Smooth muscle cell of the brain vasculature (primary cell): ENCODE results near the gene AP1S3.
"Not testable (repeated sequence)": the region's sequence is repeated elsewhere in the genome, so short reads cannot be mapped to it uniquely, and the experiment has no call there.

Source experiments
- DNase-seq: peaks from one replicate; pipeline ENCODE4 v3.0.0-alpha.2; 2012; ENCODE audit warnings: low read depth, low spot score

Gene AP1S3

DNA sequence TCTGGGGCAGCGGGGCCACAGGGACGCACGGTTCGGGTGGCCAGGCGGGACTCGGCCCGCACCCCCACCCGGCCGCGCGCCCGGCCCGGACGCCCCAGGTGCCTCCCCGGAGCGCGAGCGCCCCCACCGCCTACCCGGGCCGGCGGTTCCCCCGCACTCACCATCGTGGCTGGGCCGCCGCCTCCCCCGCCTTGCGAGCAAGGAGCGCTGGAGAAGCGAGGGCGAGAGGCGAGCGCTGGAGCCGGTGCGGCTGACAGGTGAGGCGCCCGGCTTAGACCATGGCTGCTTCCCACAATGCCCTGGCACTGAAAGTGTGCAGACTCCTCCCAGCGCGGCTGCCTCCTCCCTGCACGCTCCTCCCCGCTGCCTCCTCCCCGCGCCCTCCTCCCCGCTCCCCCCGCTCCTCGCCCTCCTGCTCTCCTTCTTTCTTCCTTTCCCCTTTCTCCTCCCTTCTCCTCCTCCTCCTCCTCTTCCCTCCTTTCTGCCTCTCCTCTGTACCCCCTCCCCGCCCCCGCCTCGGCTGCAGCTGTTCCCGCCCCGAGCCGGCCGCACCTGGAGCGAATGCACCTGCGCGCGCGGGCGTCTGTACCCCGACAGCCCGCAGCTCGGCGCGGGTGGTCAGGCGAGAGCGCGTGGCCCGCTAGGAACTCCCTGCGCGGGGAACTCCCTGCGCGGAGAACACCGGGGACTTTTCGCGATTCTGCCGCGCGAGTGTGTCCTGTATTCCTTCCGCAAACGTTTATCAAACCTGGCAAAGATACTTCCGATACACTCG lies at the start of gene AP1S3:
AP1S3 (minus strand) TSS at position 296 of the 775 bp plus-strand sequence; CDS start at position 164, 132 bp downstream.
- DNase-seq, result no peak

DNA sequence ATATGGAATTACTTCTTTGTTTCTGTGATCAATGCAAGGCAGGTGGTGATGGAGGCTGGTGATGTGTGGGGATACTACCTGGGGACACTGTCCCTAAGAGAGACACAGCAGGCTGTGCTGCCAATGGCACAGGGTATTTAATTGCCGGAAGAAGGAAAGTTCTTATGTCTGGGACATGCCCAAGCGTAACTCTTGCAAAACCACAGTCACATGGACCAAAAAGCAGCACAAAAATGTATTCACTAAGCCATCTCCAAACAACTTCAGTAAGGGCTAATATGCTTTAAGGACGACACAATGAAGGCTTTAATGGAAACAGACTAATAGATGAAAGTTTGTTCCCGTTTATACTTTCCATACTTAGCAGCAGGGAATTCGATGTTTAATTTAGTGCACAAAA lies 49.7 kb upstream of the AP1S3 start:
- DNase-seq, result no peak

DNA sequence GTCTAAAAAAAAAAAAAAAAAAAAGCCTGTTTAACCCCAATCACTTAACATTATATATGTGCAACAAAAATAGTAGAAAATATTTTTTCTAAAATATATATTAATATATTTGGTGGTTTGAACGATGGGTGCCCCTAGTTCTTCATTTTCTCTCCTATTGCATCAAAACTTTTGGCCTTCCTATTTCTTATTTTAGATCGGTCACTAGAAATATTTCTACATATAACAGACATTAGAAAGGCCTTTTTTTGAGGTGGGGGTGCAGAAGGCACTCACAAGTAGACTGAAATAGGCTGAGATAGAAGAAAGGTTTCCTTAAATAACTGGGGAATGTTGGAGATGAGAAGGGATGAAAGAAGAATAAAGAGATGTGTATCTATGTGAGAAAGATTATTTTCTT lies 49.3 kb upstream of the AP1S3 start:
- no peak for DNase-seq

DNA sequence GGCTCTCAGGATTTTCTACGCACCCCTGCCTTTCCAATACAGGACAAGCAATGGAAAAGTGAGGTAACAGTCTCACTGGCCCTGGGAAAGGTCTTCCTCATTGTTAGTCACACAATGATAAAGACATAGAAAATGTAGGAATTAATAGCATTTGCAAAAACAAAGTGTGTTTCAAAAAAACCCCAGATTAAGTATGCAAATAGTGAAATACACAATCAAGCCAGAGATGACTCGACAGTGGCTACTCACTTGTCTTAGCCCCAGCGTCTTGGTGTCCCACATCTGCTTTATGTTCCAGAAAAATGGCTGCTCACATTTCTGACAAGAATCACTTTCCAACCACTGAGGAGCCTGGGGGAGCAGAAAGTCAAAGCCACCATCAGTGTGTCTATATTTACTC lies 47.0 kb upstream of the AP1S3 start:
- no peak for DNase-seq

DNA sequence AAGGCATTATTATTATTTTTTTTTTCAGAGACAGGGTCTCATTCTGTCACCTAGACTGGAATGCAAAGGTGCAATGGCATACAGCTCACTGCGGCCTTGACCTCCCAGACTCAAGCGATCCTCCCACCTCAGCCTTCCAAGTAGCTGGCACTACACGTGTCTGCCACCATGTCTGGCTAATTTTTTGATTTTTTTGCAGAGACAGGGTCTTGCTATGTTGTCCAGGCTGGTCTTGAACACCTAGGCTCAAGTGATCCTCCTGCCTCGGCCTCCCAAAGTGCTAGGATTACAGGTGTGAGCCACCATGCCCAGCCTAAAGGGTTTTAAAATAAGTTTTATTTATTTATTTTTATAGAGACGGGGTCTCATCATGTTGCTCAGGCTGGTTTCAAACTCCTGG lies 45.3 kb upstream of the AP1S3 start:
- no peak for DNase-seq

DNA sequence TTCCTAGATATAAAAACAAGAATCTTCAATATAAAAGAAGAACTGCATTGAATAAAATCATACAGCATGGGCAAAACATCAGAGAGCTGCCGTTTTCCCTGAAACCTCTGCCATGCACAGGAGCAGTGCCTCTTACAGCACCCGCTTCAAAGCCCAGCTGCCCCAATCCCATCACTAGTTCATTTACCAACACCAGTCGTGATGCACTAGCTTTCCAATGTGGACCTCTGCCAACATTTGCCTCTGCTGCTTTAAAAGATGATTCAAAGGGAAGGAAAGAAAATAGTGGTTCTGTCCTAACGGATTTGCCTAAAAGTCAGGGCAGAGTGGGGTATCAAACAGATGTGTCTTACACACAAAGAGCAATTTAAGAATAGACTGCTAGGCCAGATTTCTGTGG lies 43.4 kb upstream of the AP1S3 start:
- no peak for DNase-seq

DNA sequence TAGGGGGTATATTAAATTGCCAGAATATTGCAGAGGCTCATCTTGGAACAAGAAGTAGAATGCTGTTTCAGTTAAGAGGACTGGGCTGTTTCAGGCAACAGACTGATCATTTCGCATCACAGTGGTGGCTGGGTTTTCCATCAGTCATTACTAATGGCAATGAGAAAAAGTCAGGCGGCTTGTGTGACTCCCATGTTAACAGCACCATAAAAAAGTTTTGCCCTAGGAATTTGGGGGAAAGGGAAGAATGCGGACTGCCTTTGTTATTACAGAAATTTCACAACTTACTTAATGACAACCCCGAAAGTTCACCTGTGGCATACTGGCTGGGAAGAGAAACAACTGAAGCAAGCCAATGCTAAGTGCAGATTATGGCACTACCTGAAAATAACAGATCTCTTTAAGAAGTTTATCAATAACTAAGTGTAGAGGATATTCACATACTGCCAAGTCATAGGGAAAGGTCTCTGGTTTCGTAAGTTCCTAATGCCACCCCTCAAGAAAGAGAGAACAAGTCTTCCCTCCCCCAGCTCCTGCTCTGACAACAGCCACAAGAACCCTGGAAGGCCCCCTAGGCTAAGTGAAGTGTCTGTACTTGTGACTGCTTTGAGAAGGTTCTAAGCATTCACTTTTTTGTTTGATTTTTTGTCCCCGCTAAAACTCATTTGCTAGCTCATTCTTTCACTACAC lies 40.5 kb upstream of the AP1S3 start:
- DNase-seq, result no peak

DNA sequence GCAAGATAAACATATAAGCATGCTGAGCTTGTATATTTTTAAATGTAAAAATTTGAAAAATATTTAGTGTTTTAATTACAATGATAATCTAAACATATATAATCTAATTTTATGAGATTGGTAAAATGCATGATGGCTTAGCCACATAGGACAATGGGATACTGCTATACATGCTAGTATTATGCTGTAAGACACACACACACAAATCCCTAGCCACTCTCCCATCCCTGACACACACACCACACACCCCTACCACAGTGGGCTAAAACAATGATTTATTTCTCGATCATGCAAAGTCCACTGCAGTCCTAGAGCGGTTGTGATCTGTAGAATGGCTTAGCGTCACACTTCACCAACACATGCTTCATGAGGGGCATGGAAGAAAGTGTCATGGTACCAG lies 36.3 kb upstream of the AP1S3 start:
- DNase-seq, result no peak

DNA sequence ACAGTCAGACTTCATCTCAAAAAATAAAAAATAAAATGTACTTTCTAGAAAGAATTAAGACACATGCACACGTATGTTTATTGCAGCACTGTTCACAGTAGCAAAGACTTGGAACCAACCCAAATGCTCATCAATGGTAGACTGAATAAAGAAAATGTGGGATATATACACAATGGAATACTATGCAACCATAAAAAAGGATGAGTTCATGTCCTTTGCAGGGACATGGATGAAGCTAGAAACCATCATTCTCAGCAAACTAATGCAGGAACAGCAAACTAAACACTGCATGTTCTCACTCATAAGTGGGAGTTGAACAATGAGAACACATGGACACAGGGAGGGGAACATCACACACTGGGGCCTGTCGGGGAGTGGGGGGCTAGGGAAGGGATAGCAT lies 35.4 kb upstream of the AP1S3 start:
- DNase-seq, result not testable (repeated sequence)

DNA sequence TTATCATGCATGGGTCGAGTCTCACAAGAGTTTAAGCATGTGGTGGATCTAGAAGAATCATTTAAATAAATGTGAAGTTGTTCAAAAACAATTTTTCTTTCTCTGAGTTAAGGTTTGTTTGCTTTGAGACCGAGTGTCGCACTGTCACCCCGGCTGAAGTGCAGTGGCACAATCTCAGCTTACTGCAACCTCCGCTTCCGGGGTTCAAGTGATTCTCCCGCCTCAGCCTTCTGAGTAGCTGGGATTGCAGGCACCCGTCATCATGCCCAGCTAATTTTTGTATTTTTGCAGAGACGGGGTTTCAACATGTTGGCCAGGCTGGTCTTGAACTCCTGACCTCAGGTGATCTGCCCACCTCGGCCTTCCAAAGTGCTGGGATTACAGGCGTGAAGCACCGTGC lies 34.3 kb upstream of the AP1S3 start:
- DNase-seq, result not testable (repeated sequence)

DNA sequence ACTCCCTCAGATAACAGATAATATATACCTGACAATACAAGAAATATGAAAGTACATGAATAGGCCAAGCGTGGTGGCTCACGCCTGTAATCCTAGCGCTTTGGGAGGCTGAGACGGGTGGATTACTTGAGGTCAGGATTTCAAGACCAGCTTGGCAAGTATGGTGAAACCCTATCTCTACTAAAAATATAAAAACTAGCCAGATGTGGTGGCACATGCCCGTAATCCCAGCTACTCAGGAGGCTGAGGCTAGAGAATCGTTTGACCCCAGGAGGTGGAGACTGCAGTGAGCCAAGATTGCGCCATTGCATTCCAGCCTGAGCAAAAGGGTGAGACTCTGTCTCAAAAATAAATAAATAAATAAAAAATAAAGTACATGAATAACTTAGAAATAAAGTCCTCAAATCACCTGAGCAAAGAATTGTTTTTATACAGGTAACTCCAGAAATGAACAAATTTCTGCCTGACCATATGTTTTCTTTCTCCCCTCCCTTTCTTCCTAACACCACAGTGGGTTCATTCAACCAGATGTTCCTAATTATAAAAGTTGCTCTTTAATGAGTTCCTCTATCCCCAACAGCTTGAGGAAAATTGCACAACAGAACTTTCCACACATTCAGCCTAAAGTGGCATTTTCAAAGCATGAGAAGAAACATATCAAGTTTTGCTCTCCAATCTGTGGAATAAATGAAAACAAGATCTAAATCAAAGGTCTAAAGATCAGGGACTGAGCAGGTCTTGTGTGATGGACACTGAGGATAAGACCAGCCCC lies 33.6 kb upstream of the AP1S3 start:
- DNase-seq, result no peak

DNA sequence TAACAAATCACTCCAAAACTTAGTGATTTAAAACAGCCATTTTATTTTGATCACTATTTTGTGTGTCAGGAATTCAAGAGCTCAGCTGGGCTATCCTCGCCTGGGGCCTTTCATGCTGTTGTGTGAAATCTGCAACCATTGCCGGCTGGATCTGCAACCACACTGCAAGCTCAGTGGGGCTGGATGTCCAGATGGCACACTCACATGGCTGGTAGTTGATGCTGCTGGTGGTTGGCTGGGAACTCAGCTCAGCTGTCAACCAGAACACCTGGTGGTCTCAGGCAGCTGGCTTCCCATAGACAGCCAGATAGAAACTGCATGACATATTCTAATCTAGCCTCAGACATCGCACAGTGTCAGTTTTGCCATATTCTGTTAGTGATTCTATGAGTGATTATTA lies 30.6 kb upstream of the AP1S3 start:
- no peak for DNase-seq

DNA sequence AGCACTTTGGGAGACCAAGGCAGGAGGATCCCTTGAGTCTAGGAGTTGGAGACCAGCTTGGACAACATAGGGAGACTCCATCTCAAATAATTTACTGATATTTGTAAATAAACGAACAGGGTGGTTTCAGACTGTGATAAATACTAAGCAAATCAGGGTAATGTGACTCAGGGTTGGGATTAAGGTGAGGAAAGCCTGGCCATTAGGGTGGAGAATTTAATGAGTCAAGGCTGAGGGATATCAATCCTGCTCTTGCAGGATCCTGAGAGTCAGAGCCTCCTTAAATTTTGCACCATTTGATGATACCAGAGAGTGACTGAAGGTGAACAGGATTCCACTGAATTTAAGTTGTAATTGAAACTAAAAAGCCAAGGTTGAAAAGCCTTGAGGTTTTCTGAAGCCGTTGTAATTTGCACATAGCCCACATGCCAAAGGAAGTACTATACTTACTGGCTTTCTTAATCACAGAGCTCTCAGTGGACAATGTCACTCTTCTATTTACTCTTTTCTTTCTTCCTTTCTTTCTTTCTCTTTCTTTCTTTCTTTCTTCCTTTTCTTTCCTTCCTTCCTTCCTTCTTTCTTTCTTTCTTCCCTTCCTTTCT lies 28.6 kb upstream of the AP1S3 start:
- no peak for DNase-seq

DNA sequence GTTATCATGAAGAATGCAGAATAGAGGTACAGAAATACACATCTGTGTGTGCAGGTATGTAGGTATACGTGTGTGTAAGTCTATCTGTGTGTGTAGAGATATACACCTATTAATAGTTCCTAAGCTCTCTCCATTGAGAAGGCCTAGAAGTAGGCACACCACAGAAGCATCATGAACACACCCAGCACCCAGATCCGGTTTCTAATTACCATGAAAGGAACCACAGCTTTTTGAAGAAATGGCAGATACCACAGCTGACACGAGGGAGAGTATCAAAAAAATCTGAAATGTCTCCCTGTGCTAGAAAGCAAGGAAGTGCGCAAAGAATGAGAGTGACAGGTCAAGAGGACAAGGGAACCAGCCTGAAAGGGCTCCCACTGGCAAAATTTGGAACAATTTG lies 27.7 kb upstream of the AP1S3 start:
- DNase-seq, result no peak

DNA sequence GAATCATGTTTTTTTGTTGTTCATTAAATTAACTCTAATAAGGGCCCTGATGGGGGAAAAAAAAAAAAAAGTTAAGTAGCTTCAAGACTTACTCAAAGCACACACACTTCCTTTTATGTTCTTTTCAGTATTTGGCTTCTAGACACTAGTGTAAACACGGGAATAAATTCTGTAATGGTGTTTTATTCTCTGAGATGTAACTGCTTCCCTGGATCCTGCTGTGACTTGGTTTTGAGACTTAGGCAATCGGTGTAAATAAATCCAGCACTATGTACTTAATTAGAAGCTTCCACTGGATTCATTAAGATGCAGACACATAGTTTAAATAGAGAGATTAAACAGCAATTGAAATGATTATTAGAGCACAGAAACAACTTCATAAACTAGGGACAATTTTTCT lies 26.1 kb upstream of the AP1S3 start:
- DNase-seq, result no peak

DNA sequence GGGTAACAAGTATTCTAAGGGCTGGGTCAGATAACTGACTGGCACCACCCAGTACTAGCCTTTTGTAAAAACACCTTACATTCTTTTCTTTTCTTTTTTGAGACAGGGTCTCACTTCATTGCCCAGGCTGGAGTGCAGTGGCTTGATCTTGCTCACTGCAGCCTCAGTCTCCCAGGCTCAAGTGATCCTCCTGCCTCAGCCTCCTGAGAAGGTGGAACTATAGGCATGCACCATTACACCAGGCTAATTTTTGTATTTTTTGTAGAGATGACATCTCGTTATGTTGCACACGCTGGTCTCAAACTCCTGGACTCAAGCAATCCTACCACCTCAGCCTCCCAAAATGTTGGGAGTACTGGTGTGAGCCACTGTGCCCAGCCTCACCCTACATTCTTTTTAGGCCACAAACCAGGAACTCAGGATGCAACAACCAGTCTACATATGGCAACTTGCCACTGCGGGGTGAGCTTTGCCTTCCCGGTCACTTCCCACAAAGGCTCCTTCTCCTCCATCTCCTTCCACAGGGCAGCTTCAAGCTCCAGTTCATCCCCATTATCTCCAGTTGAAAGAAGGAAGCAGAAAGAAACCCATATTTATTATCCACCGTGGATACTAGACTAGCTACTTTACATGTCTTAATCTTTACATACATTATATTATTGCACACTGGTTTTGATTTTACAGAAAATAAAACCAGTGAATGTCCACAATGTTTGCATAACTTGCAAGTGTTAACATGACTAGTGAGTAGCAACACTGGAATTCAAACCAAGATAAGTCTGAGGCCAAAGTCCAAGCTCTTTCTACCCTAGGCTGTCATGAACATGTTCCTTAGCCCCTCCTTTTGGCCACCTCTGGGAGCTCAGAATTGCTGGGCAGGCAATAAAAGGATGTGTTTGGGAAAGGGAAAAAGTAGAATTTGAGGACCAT lies 23.7 kb upstream of the AP1S3 start:
- no peak for DNase-seq

DNA sequence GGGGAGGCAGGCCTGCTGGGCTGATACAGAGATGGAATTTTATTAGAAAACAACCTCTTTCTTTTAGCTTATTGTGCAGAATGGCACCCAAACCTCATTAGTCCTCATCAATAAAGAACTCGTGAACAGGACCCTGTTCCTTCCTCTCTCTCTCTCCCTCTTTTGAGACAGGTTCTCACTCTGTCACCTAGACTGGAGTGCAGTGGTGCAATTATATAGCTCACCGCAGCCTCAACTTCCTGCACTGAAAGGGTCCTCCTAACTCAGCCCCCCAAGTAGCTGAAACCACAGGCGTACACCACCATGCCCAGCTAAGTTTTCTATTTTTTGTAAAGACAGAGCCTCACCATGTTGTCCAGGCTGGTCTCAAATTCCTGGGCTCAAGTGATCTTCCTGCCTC lies 21.7 kb upstream of the AP1S3 start:
- no peak for DNase-seq

DNA sequence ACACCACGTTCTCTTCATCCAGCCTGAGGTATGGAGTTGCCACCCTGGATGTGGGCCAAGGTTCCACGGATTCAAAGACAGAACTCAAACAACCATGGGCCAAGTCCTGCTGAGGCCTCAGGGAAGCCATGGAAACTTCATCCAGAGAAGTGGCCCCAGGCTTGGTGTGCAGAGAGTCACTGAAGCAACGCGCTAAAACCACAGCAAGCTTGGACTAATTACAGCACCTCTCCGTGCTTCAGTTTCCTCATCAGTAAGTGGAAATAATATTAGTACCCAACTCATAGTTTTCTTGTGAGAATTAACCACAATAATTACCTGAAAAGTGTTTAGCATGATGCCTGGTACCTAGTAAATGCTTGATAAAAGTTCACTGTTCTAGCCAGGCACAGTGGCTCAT lies 19.2 kb upstream of the AP1S3 start:
- DNase-seq, result no peak

DNA sequence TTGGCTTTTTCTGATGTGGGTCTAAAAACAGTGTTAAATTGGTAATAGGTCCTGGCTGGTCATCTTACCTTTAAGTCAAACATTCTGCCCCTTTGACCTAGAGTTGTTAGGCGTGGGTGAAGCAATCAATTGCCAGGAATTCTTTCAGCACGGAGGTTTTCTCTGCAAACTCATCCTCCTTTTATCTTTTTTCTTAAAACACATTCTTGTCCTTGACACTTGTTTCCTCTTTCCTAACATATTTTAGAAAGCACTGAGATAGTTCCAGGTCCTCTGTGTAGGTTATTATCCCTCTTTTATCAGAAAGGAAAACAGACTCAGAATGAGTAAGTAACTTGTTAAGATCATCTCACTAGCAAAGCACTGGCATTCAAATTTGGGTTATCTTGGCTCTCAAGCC lies 18.6 kb upstream of the AP1S3 start:
- no peak for DNase-seq

DNA sequence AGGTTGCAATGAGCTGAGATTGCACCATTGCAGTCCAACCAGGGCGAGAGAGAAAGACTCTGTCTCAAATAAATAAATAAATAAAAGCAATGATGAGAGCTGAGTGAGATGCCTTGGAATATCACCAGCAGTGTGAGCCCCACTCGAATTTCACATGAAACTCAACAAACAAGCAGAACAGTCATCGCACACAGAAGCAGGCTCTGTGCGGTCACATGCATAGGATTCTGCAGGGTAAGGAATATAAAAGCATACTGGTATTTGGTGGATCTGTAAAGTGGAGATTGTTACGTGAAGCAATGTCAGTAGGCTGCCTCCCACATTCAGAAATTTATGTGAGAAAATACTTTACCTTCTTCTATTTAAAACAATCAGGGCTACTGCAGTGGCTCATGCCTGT lies 18.0 kb upstream of the AP1S3 start:
- DNase-seq, result no peak

DNA sequence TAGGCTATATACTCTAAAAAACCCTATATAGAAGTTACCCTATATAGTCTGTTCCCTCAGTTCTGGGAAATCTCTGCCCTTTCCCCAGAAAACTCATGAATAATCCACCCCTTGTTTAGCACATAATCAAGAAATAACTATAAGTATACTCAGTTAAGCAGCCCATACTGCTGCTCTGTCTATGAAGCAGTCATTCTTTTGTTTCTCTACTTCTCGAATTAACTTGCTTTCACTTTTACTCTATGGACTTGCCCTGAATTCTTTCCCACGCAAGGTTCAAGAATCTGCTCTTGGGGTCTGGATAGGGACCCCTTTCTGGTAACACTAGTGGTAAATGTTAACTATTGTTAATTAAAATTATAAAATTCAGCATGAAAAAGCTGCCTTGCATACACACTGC lies 17.4 kb upstream of the AP1S3 start:
- no peak for DNase-seq
